ENCODE measurements around the gene CHPF.

DNA sequence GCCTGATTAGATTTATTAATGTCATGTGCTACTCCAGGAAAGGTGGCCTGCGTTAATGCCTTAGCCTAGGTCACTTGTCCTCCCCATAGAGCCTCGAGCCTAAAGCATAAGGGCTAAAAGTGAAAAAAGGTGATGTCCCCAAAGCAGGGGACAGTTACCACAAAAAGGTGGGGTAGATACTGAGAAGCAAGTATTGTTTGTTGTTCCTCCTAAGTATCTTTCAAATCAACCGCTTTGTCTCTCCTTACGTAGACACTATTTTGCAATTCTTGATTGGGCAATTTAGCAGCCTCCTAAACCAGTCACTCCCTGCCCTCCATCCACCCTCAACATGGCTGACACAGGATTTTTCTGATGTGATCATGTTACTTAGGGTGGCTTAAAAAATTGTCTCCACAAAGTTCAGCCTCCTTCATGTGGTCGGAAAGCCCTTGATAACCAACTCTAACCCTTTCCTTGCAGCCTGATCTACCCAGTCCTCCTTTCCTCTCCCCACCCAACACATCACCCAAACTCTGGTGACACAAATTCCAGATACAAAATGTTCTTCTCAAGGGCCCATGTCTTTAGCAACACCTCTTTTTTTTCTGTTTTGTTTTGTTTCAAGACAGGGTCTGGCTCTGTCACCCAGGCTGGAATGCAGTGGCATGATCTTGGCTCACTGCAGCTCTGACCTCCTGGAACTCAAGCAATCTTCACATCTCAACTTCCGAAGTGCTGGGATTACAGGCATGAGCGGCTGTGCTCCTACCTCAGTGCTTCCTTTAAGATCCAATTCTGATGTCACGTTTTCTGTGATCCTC lies 35.4 kb upstream of the CHPF start:
- TF ChIP-seq, protein P1, sequence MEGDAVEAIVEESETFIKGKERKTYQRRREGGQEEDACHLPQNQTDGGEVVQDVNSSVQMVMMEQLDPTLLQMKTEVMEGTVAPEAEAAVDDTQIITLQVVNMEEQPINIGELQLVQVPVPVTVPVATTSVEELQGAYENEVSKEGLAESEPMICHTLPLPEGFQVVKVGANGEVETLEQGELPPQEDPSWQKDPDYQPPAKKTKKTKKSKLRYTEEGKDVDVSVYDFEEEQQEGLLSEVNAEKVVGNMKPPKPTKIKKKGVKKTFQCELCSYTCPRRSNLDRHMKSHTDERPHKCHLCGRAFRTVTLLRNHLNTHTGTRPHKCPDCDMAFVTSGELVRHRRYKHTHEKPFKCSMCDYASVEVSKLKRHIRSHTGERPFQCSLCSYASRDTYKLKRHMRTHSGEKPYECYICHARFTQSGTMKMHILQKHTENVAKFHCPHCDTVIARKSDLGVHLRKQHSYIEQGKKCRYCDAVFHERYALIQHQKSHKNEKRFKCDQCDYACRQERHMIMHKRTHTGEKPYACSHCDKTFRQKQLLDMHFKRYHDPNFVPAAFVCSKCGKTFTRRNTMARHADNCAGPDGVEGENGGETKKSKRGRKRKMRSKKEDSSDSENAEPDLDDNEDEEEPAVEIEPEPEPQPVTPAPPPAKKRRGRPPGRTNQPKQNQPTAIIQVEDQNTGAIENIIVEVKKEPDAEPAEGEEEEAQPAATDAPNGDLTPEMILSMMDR (IDR thresholded peaks at IDR 0.05): no peak
- TF ChIP-seq POLR2A (IDR thresholded peaks at IDR 0.05): no peak

Measured in Peyer's patch (tissue), 4 donors.